Stomach smooth muscle (tissue), 2 donors: Measurements from ENCODE around the gene MEAK7.

Experiments used
- H3K27ac ChIP-seq: one replicate; pipeline ENCODE4 v1.7.0; 2013; ENCODE audit warnings: mild to moderate bottlenecking, low read length, inconsistent platforms
- H3K27me3 ChIP-seq, 2 donors: one replicate each; pipeline ENCODE4 v1.7.0; 2013; ENCODE audit warnings: low read length in 2 of 2; ENCODE audit not compliant: insufficient read depth in 2 of 2, control insufficient read depth in 1 of 2
- H3K36me3 ChIP-seq, 2 donors: one replicate each; pipeline ENCODE4 v1.7.0; 2013; ENCODE audit warnings: low read length in 2 of 2; ENCODE audit not compliant: control insufficient read depth in 2 of 2, insufficient read depth in 2 of 2
- H3K4me1 ChIP-seq: one replicate; pipeline ENCODE4 v1.7.0; 2013; ENCODE audit warnings: low read length; ENCODE audit not compliant: control insufficient read depth, insufficient read depth
- H3K4me3 ChIP-seq, 2 donors: one replicate each; pipeline ENCODE4 v1.7.0; 2013; ENCODE audit warnings: low read length in 2 of 2
- H3K9ac ChIP-seq, 2 donors: one replicate each; pipeline ENCODE4 v1.7.0; 2013; ENCODE audit warnings: low read length in 2 of 2, mild to moderate bottlenecking in 1 of 2
- H3K9me3 ChIP-seq, 2 donors: one replicate each; pipeline ENCODE4 v1.7.0; 2013; ENCODE audit warnings: low read length in 2 of 2; ENCODE audit not compliant: control insufficient read depth in 2 of 2
- donor health status: healthy.
- donor health status: Pancreatic carcinoma.

The MEAK7 gene

GRCh38 chr16:84486126-84486525, 18.3 kb downstream of the MEAK7 start:
- H3K9me3 ChIP-seq = no peaks in the 10 kb centered on the region
- no peaks in the 10 kb centered on the region for H3K27me3 ChIP-seq
- H3K36me3 ChIP-seq = peaks cover 13 to 42% of the 10 kb centered on the region in 2 donors
- H3K4me3 ChIP-seq = no peak overlapping the region
- peaks cover 4% of the 10 kb centered on the region for H3K4me1 ChIP-seq
- no peak overlapping the region for H3K27ac ChIP-seq
- H3K9ac ChIP-seq = no peak overlapping the region

GRCh38 chr16:84485255-84486010, 19.0 kb downstream of the MEAK7 start:
- Histone ChIP-seq H3K4me3 (no peak overlapping the region), H3K9ac (no peak overlapping the region), H3K27me3 (no peaks in the 10 kb centered on the region), H3K27ac (no peak overlapping the region), H3K36me3 (peaks cover 16 to 44% of the 10 kb centered on the region in 2 donors), H3K4me1 (peaks cover 4% of the 10 kb centered on the region), H3K9me3 (no peaks in the 10 kb centered on the region)

GRCh38 chr16:84484579-84485254, 19.7 kb downstream of the MEAK7 start:
- no peak overlapping the region for H3K4me3 ChIP-seq
- H3K36me3 ChIP-seq = peaks cover 18 to 50% of the 10 kb centered on the region in 2 donors
- no peaks in the 10 kb centered on the region for H3K27me3 ChIP-seq
- H3K27ac ChIP-seq = no peak overlapping the region
- H3K9me3 ChIP-seq = no peaks in the 10 kb centered on the region
- H3K9ac ChIP-seq = no peak overlapping the region
- peaks cover 4% of the 10 kb centered on the region for H3K4me1 ChIP-seq

GRCh38 chr16:84483882-84484565, 20.4 kb downstream of the MEAK7 start:
- no peaks in the 10 kb centered on the region for H3K9me3 ChIP-seq
- H3K36me3 ChIP-seq = peaks cover 15 to 47% of the 10 kb centered on the region in 2 donors
- no peak overlapping the region for H3K27ac ChIP-seq
- H3K27me3 ChIP-seq = no peaks in the 10 kb centered on the region
- H3K9ac ChIP-seq = no peak overlapping the region
- H3K4me1 ChIP-seq = peaks cover 4% of the 10 kb centered on the region
- no peak overlapping the region for H3K4me3 ChIP-seq

- H3K4me3 ChIP-seq = no peak overlapping the region
- H3K36me3 ChIP-seq = peaks cover 12 to 47% of the 10 kb centered on the region in 2 donors
- no peaks in the 10 kb centered on the region for H3K27me3 ChIP-seq
- peaks cover 4% of the 10 kb centered on the region for H3K4me1 ChIP-seq
- H3K9ac ChIP-seq = no peak overlapping the region
- no peak overlapping the region for H3K27ac ChIP-seq
- H3K9me3 ChIP-seq = no peaks in the 10 kb centered on the region
These were observed 21.2 kb downstream of the MEAK7 start for GRCh38 chr16:84482951-84483881.

- H3K27ac ChIP-seq = no peak overlapping the region
- H3K4me3 ChIP-seq = no peak overlapping the region
- no peak overlapping the region for H3K9ac ChIP-seq
- H3K9me3 ChIP-seq = no peaks in the 10 kb centered on the region
- peaks cover 4% of the 10 kb centered on the region for H3K4me1 ChIP-seq
- peaks cover 12 to 43% of the 10 kb centered on the region in 2 donors for H3K36me3 ChIP-seq
- H3K27me3 ChIP-seq = no peaks in the 10 kb centered on the region
These were observed 22.2 kb downstream of the MEAK7 start for GRCh38 chr16:84482001-84482891.

- Histone ChIP-seq H3K9ac (no peak overlapping the region), H3K36me3 (peaks cover 5 to 32% of the 10 kb centered on the region in 2 donors), H3K4me3 (no peak overlapping the region), H3K9me3 (no peaks in the 10 kb centered on the region), H3K27ac (no peak overlapping the region), H3K4me1 (peaks cover 4% of the 10 kb centered on the region), H3K27me3 (no peaks in the 10 kb centered on the region)
These were observed 23.3 kb downstream of the MEAK7 start for GRCh38 chr16:84481051-84481735.

GRCh38 chr16:84479716-84480450, 24.6 kb downstream of the MEAK7 start:
- Histone ChIP-seq H3K27me3 (no peaks in the 10 kb centered on the region), H3K27ac (no peak overlapping the region), H3K9me3 (no peaks in the 10 kb centered on the region), H3K4me3 (no peak overlapping the region), H3K9ac (no peak overlapping the region), H3K36me3 (peaks cover 5 to 30% of the 10 kb centered on the region in 2 donors), H3K4me1 (peaks cover 4% of the 10 kb centered on the region)
